GM12878 (cell line): ENCODE data around the gene EBI3. TPM values are rescaled to one million over a fixed set of nuclear protein-coding genes. Genes with fewer than 3 reads are reported as not detected.

ENCODE experiments used
- ATAC-seq: fragments of 200-7000 bp; cut with Tn5 transposase; 3 replicates; pipeline ENCODE4 v1.9.1; 2020; ENCODE audit warnings: mild to moderate bottlenecking, moderate library complexity
- BruUV-seq: library from RNA; stranded (reverse); fragments of 400-500 nt; replicated peaks from 2 replicates; lab custom pipeline; 2021; lab: Mats Ljungman, UMichigan
- CTCF ChIA-PET: fragments of 300-600 bp; sonication (Branson Sonifier 250); formaldehyde crosslinking; extraction: SDS; loops from one replicate; lab custom pipeline; 2021; ENCODE audit warnings: inconsistent platforms; lab: Yijun Ruan, JAX
- POLR2A ChIA-PET: fragments of 350-600 bp; formaldehyde crosslinking; extraction: SDS; loops from one replicate; lab custom pipeline; 2021; ENCODE audit warnings: inconsistent platforms; lab: Charles Lee
- RAD21 ChIA-PET: fragments of 300-600 bp; sonication (Branson Sonifier 250); formaldehyde crosslinking; loops from one replicate; lab custom pipeline; 2023; ENCODE audit warnings: antibody characterized with exemption; ENCODE audit not compliant: unreplicated experiment; lab: Charles Lee
- SMC1A ChIA-PET: fragments of 300-600 bp; sonication (Branson Sonifier 250); formaldehyde crosslinking; loops from one replicate; lab custom pipeline; 2023; ENCODE audit not compliant: unreplicated experiment, uncharacterized antibody; lab: Charles Lee
- DNase-seq: peaks from one replicate; pipeline ENCODE4 v3.0.0-alpha.2; 2011; ENCODE audit warnings: low read depth, low spot score
- FAIRE-seq: peaks from 3 replicates; lab custom pipeline; 2011; peaks lifted over from hg19 to GRCh38; lab: Jason Lieb, UNC
- H2AFZ ChIP-seq: 2 replicates; pipeline ENCODE4 v1.6.0; 2011; ENCODE audit warnings: low read depth, low read length, control low read depth; ENCODE audit not compliant: control insufficient read depth
- H3K27ac ChIP-seq: 2 replicates; pipeline ENCODE4 v1.5.1; 2011; ENCODE audit warnings: control low read depth; ENCODE audit not compliant: control insufficient read depth, insufficient read depth
- H3K27me3 ChIP-seq, 2 experiments: replicated peaks in 1 of 2; 2 replicates each; pipeline versions ENCODE4 v1.6.0 to v1.6.1; 2011; ENCODE audit warnings: low read length in 1 of 2; ENCODE audit not compliant: control insufficient read depth in 2 of 2, insufficient read depth in 2 of 2
- H3K36me3 ChIP-seq, 2 experiments: 2 replicates each; pipeline ENCODE4 v1.5.1; 2011; ENCODE audit warnings: low read length in 1 of 2; ENCODE audit not compliant: control insufficient read depth in 2 of 2, insufficient read depth in 2 of 2
- H3K4me1 ChIP-seq: 2 replicates; pipeline ENCODE4 v1.6.1; 2011; ENCODE audit warnings: mild to moderate bottlenecking, low read length, moderate library complexity, mixed read lengths; ENCODE audit not compliant: control insufficient read depth, insufficient read depth
- H3K4me2 ChIP-seq: 2 replicates; pipeline ENCODE4 v1.6.0; 2011; ENCODE audit warnings: control low read depth; ENCODE audit not compliant: control insufficient read depth, insufficient read depth
- H3K4me3 ChIP-seq: fragments of 200-600 bp; sonication (generic); 2 replicates; pipeline ENCODE4 v1.5.1; 2016
- H3K79me2 ChIP-seq: 2 replicates; pipeline ENCODE4 v1.6.0; 2011; ENCODE audit warnings: low read length; ENCODE audit not compliant: control insufficient read depth, insufficient read depth
- H3K9ac ChIP-seq: 2 replicates; pipeline ENCODE4 v1.8.0; 2011; ENCODE audit warnings: low read length, control low read depth, mixed read lengths; ENCODE audit not compliant: control insufficient read depth, insufficient read depth
- H3K9me3 ChIP-seq: replicated peaks from 3 replicates; pipeline ENCODE4 v1.5.1; 2011; ENCODE audit warnings: mild to moderate bottlenecking, low read length; ENCODE audit not compliant: control insufficient read depth, insufficient read depth
- H4K20me1 ChIP-seq: 2 replicates; pipeline ENCODE4 v1.6.0; 2011; ENCODE audit not compliant: control insufficient read depth, insufficient read depth
- CHD4 ChIP-seq: fragments of 200-600 bp; sonication (generic); IDR thresholded peaks from 2 replicates; pipeline ENCODE4 v1.6.1; 2016; ENCODE audit warnings: mild to moderate bottlenecking
- ESRRA ChIP-seq: IDR thresholded peaks from 2 replicates; pipeline ENCODE4 v1.6.1; 2012; ENCODE audit warnings: mild to moderate bottlenecking, low read length, improper control_type of control experiment
- FOXM1 ChIP-seq: IDR thresholded peaks from 2 replicates; pipeline ENCODE4 v1.6.1; 2012; ENCODE audit warnings: low read depth, mild to moderate bottlenecking, inconsistent platforms, low read length, moderate library complexity
- HDAC2 ChIP-seq: fragments of 200-600 bp; sonication (generic); IDR thresholded peaks from 2 replicates; pipeline ENCODE4 v1.6.1; 2017
- POLR2AphosphoS2 ChIP-seq: IDR thresholded peaks from 2 replicates; pipeline ENCODE4 v1.6.1; 2011; ENCODE audit warnings: low read depth, mild to moderate bottlenecking, low read length, improper control_type of control experiment, moderate library complexity
- WGBS: methylation state at CpG from one replicate; pipeline ENCODE4 v1.1.6; 2016; ENCODE audit warnings: low lambda C conversion rate; ENCODE audit not compliant: insufficient replicate concordance, insufficient coverage; ENCODE audit errors: missing lambda C conversion rate; 5-methylcytosine and 5-hydroxymethylcytosine counted together
- in situ Hi-C: fragments of 300-500 bp; cut with MboI; formaldehyde crosslinking; loops from 9 replicates; pipeline ENCODE4 v1.14.3; 2018; ENCODE audit warnings: mixed read lengths
- intact Hi-C: fragments of 100-400 bp; cut with micrococcal nuclease; formaldehyde crosslinking; loops from one replicate; pipeline ENCODE4 v1.14.2; 2022; ENCODE audit not compliant: unreplicated experiment
- polyA plus RNA-seq, 11 experiments: library from polyadenylated mRNA; depleted of rRNA in 4 of 11; unstranded in 6 of 11; stranded (reverse) in 5 of 11; fragments of >200 nt; fragmentation: Nextera tagmentation in 4 of 11; fragmentation: Illumina TruSeq in 1 of 11; extraction: Ambion mirVana in 4 of 11; extraction: Trizol in 1 of 11; gene quantifications; 1 replicate in 1 of 11; 2 replicates in 10 of 11; pipeline versions ENCODE4 v1.2.1 to v1.2.3, GENCODE V29; 2011 to 2016; ENCODE audit warnings: inconsistent platforms in 2 of 11, missing spikeins in 2 of 11, low read depth in 1 of 11
- total RNA-seq, 4 experiments: library from RNA; depleted of rRNA in 3 of 4; stranded (reverse); fragments of >200 nt in 3 of 4; fragmentation: Illumina TruSeq in 1 of 4; extraction: Trizol in 1 of 4; gene quantifications; 2 replicates each; pipeline versions ENCODE4 v1.2.1 to v1.2.3, GENCODE V29; 2013 to 2021
- TF ChIP-seq, protein P1 (sequence below): IDR thresholded peaks from 2 replicates; pipeline ENCODE4 v1.6.1; 2012; ENCODE audit warnings: low read length, inconsistent platforms
- TF ChIP-seq, protein P2 (sequence below): fragments of 450-650 bp; IDR thresholded peaks from 2 replicates; pipeline ENCODE4 v1.6.1; 2016; ENCODE audit warnings: mild to moderate bottlenecking
- TF ChIP-seq, protein P3 (sequence below): IDR thresholded peaks from 2 replicates; pipeline ENCODE4 v1.6.1; 2011; ENCODE audit warnings: low read depth, low read length, improper control_type of control experiment, borderline replicate concordance

EBI3 gene
- total and polyA plus RNA-seq, 10 of the 15 experiments (the other 5 are each of a cell fraction or from before 2014, with no cell fraction given) = 22.0 to 288 (median 186) TPM

DNA sequence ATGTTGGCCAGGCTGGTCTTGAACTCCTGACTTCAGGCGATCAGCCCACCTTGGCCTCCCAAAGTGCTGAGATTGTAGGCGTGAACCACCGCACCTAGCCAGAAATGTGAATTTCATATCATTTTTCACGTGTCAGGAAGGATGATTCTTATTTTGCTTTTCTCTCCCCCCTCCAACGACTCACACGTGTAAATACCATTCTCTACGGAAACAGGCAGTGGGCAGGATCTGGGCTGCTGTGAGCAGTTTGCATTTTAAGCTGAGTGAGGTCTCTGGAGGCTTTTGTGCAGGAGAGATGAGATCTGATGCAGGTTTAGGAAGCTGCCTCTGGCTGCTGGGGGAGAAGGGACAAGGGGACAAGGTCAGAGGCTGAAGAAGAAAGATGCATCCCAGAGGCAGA, 35.0 kb upstream of the EBI3 start (continued):
- no peak for TF ChIP-seq HDAC2
- TF ChIP-seq CHD4 = no peak
- TF ChIP-seq FOXM1 = no peak
- TF ChIP-seq ESRRA = no peak
- TF ChIP-seq, protein P1, sequence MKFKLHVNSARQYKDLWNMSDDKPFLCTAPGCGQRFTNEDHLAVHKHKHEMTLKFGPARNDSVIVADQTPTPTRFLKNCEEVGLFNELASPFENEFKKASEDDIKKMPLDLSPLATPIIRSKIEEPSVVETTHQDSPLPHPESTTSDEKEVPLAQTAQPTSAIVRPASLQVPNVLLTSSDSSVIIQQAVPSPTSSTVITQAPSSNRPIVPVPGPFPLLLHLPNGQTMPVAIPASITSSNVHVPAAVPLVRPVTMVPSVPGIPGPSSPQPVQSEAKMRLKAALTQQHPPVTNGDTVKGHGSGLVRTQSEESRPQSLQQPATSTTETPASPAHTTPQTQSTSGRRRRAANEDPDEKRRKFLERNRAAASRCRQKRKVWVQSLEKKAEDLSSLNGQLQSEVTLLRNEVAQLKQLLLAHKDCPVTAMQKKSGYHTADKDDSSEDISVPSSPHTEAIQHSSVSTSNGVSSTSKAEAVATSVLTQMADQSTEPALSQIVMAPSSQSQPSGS = no peak
- no peak for TF ChIP-seq POLR2AphosphoS2
- TF ChIP-seq, protein P2, sequence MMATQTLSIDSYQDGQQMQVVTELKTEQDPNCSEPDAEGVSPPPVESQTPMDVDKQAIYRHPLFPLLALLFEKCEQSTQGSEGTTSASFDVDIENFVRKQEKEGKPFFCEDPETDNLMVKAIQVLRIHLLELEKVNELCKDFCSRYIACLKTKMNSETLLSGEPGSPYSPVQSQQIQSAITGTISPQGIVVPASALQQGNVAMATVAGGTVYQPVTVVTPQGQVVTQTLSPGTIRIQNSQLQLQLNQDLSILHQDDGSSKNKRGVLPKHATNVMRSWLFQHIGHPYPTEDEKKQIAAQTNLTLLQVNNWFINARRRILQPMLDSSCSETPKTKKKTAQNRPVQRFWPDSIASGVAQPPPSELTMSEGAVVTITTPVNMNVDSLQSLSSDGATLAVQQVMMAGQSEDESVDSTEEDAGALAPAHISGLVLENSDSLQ = no peak
- TF ChIP-seq, protein P3, sequence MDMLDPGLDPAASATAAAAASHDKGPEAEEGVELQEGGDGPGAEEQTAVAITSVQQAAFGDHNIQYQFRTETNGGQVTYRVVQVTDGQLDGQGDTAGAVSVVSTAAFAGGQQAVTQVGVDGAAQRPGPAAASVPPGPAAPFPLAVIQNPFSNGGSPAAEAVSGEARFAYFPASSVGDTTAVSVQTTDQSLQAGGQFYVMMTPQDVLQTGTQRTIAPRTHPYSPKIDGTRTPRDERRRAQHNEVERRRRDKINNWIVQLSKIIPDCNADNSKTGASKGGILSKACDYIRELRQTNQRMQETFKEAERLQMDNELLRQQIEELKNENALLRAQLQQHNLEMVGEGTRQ = no peak

DNA sequence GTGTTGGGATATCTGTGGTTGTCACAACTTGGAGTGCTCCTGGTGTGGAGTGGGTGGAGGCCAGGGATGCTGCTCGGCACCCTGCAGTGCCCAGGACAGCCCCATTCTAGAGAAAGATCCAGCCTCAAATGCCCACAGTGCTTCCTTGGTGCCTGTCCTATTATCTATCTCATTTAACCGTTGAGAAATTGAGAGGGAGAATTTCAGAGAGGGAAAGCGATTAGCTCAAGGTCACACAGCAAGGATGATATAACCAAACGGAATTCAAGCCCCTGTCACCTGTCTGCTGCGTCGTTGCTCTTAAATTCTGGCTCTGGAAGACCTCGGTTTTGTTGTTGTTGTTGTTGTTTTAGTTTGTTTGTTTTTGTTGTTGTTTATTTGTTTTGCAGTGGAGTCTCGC, 33.3 kb upstream of the EBI3 start:
- no peaks in the 10 kb centered on the region for H3K36me3 ChIP-seq
- FAIRE-seq (no peak), DNase-seq (no peak), ATAC-seq (no peak)
- intact Hi-C loops (no loop called here), in situ Hi-C loops (no loop called here)
- CTCF ChIA-PET = no interaction called here
- TF ChIP-seq, protein P1 = no peak
- SMC1A ChIA-PET = no interaction called here
- no peak overlapping the region for H3K27ac ChIP-seq
- RAD21 ChIA-PET = no interaction called here
- POLR2A ChIA-PET = no interaction called here
- H3K4me3 ChIP-seq = no peak overlapping the region
- H3K9me3 ChIP-seq = no peaks in the 10 kb centered on the region; the same call in 2 of the 3 replicates
- H3K4me2 ChIP-seq = no peak overlapping the region
- no peak overlapping the region for H2AFZ ChIP-seq
- 37% methylated on average over 8 of the region's 8 CpGs for WGBS
- H3K79me2 ChIP-seq = no peaks in the 10 kb centered on the region
- no TSS peak for BruUV-seq
- no peak overlapping the region for H3K9ac ChIP-seq
- no peaks in the 10 kb centered on the region for H3K4me1 ChIP-seq
- no peaks in the 10 kb centered on the region; a peak in 1 of 4 replicates for H3K27me3 ChIP-seq
- H4K20me1 ChIP-seq = no peaks in the 10 kb centered on the region
